A549 (cell line): ENCODE results near the gene PRKAG2. TPM values are rescaled to one million over a fixed set of nuclear protein-coding genes. Genes with fewer than 3 reads are reported as not detected.

Experiments used
- ATAC-seq, 2 experiments: fragments of 200-7000 bp in 1 of 2; fragments of >200 bp in 1 of 2; cut with Nextera tagmentation in 1 of 2; cut with Tn5 transposase in 1 of 2; 3 replicates each; pipeline versions ENCODE4 v1.8.0 to v1.9.1; 2018 to 2020; ENCODE audit warnings: mild to moderate bottlenecking in 1 of 2, moderate library complexity in 1 of 2
- CTCF ChIA-PET: fragments of 300-600 bp; sonication (Branson Sonifier 250); formaldehyde crosslinking; extraction: SDS; loops from one replicate; lab custom pipeline; 2021; ENCODE audit warnings: antibody characterized with exemption, inconsistent platforms; lab: Yijun Ruan, JAX
- POLR2A ChIA-PET: fragments of 350-600 bp; formaldehyde crosslinking; extraction: SDS; loops from one replicate; lab custom pipeline; 2021; ENCODE audit warnings: antibody characterized with exemption, inconsistent platforms; lab: Yijun Ruan, JAX
- DNase-seq, 2 experiments: peaks; one replicate each; pipeline versions ENCODE4 v3.0.0 to v3.0.0-alpha.2; 2011 to 2016; ENCODE audit warnings: low read depth in 1 of 2, low spot score in 1 of 2
- FAIRE-seq: peaks from 2 replicates; lab custom pipeline; 2011; peaks lifted over from hg19 to GRCh38; lab: Jason Lieb, UNC
- H3K27ac ChIP-seq, 2 experiments: fragments of >200 bp; sonication (Bioruptor Twin); formaldehyde crosslinking; 3 replicates each; pipeline ENCODE4 v1.5.1; 2016 to 2017
- H3K4me1 ChIP-seq: fragments of >200 bp; sonication (Bioruptor Twin); formaldehyde crosslinking; 3 replicates; pipeline ENCODE4 v1.6.1; 2016
- H3K4me2 ChIP-seq: fragments of >200 bp; sonication (Bioruptor Twin); formaldehyde crosslinking; 3 replicates; pipeline ENCODE4 v1.6.1; 2016
- H3K4me3 ChIP-seq: fragments of >200 bp; sonication (Bioruptor Twin); formaldehyde crosslinking; 3 replicates; pipeline ENCODE4 v1.5.1; 2016
- H3K9me3 ChIP-seq: fragments of >200 bp; sonication (Bioruptor Twin); formaldehyde crosslinking; 3 replicates; pipeline ENCODE4 v1.6.1; 2016
- CBX2 ChIP-seq: fragments of 200-600 bp; sonication (generic); IDR thresholded peaks from 2 replicates; pipeline ENCODE4 v1.6.1; 2016; ENCODE audit warnings: low read depth, mild to moderate bottlenecking, borderline replicate concordance
- CEBPB ChIP-seq, 2 experiments: fragments of >200 bp in 1 of 2; sonication (Bioruptor Twin) in 1 of 2; formaldehyde crosslinking in 1 of 2; IDR thresholded peaks; 2 replicates each; pipeline ENCODE4 v1.6.1; 2012 to 2016
- CHD4 ChIP-seq: fragments of 200-600 bp; sonication (generic); IDR thresholded peaks from 2 replicates; pipeline ENCODE4 v1.6.1; 2016; ENCODE audit warnings: antibody characterized with exemption, mild to moderate bottlenecking, borderline replicate concordance
- EHMT2 ChIP-seq: fragments of 200-600 bp; sonication (generic); IDR thresholded peaks from 2 replicates; pipeline ENCODE4 v1.6.1; 2016; ENCODE audit warnings: antibody characterized with exemption, low read depth, mild to moderate bottlenecking, moderate library complexity
- ELK1 ChIP-seq: fragments of 150-350 bp; IDR thresholded peaks from 2 replicates; pipeline ENCODE4 v1.6.1; 2014; ENCODE audit warnings: low read depth, mild to moderate bottlenecking, low read length
- ESRRA ChIP-seq: fragments of 150-350 bp; IDR thresholded peaks from 2 replicates; pipeline ENCODE4 v1.6.1; 2014; ENCODE audit warnings: mild to moderate bottlenecking, low read length, borderline replicate concordance
- GATA3 ChIP-seq: IDR thresholded peaks from 2 replicates; pipeline ENCODE4 v1.6.1; 2012; ENCODE audit warnings: borderline replicate concordance
- HES2 ChIP-seq: fragments of >200 bp; sonication (Bioruptor Twin); formaldehyde crosslinking; IDR thresholded peaks from 2 replicates; pipeline ENCODE4 v1.6.1; 2016
- HMGXB4 ChIP-seq: fragments of 250-450 bp; sonication (Bioruptor Pico); IDR thresholded peaks from 2 replicates; pipeline ENCODE4 v1.5.0; 2021; ENCODE audit warnings: mild to moderate bottlenecking, moderate library complexity, borderline replicate concordance
- JUNB ChIP-seq: fragments of >200 bp; sonication (Bioruptor Twin); formaldehyde crosslinking; IDR thresholded peaks from 2 replicates; pipeline ENCODE4 v1.6.1; 2016
- KDM5A ChIP-seq: fragments of 200-600 bp; sonication (generic); IDR thresholded peaks from 2 replicates; pipeline ENCODE4 v1.6.1; 2016; ENCODE audit warnings: antibody characterized with exemption, mild to moderate bottlenecking
- MAX ChIP-seq: IDR thresholded peaks from 2 replicates; pipeline ENCODE4 v1.6.1; 2012
- NFE2L2 ChIP-seq: fragments of 150-350 bp; conservative IDR thresholded peaks from 2 replicates; pipeline ENCODE4 v1.6.1; 2014; ENCODE audit warnings: low read length
- PHF8 ChIP-seq: fragments of 200-600 bp; sonication (generic); IDR thresholded peaks from 2 replicates; pipeline ENCODE4 v1.6.1; 2016; ENCODE audit warnings: low read depth, mild to moderate bottlenecking, antibody characterized with exemption, moderate library complexity, borderline replicate concordance
- POLR2A ChIP-seq: IDR thresholded peaks from 2 replicates; pipeline ENCODE4 v1.6.1; 2012; ENCODE audit warnings: mild to moderate bottlenecking, low read length
- POLR2AphosphoS2 ChIP-seq: conservative IDR thresholded peaks from 2 replicates; pipeline ENCODE4 v1.6.1; 2012; ENCODE audit warnings: low read length, improper control_type of control experiment, inconsistent platforms
- SMC3 ChIP-seq: fragments of >200 bp; sonication (Bioruptor Twin); formaldehyde crosslinking; IDR thresholded peaks from 3 replicates; pipeline ENCODE4 v1.6.1; 2018; ENCODE audit warnings: inconsistent platforms
- WGBS: methylation state at CpG from one replicate; pipeline ENCODE4 v1.1.6; 2017; ENCODE audit errors: missing lambda C conversion rate; 5-methylcytosine and 5-hydroxymethylcytosine counted together
- polyA plus RNA-seq, 4 experiments: library from polyadenylated mRNA; depleted of rRNA in 3 of 4; stranded (reverse); fragments of >200 nt; fragmentation: RNase III in 1 of 4; extraction: RNeasy Plus Mini Kit Qiagen cat#74134 plus additional on column Dnase treatment in 1 of 4; gene quantifications; 2 replicates in 3 of 4; 3 replicates in 1 of 4; pipeline ENCODE4 v1.2.3, GENCODE V29; 2011 to 2017

PRKAG2 gene
- polyA plus RNA-seq, 2 of the 4 experiments (the other 2 are of a cell fraction) = 26.5 to 31.7 TPM

- TF ChIP-seq CEBPB (IDR thresholded peaks at IDR 0.05) (peak in 1 of 2 experiments; percentile 32; a peak in 1 of 4 replicates), MAX (peak; percentile 45; the same call in 1 of the 2 replicates), ELK1 (no peak), PHF8 (no peak)
These were observed 277.3 kb downstream of the PRKAG2 start (continued) for GRCh38 chr7:151599401-151600227.

- ATAC-seq (peak in 1 of 2 experiments; percentile 17; a peak in 2 of 6 replicates), FAIRE-seq (no peak), DNase-seq (no peak)
- Histone ChIP-seq H3K4me1 (peaks cover 62% of the 10 kb centered on the region), H3K27ac (peak overlapping the region; percentile 67 to 79; a peak in 4 of 6 replicates), H3K9me3 (no peaks in the 10 kb centered on the region), H3K4me3 (no peak overlapping the region), H3K4me2 (peak overlapping the region; percentile 11; the same call in 2 of the 3 replicates)
- 80% methylated on average over 7 of the region's 7 CpGs for whole genome bisulfite sequencing
- CTCF ChIA-PET = interaction anchor here (1.2 to 2.7 kb wide), 3 partner anchors 31 to 162 kb away, joined by 3 to 9 read pairs (median 3); no protein-coding TSS in a partner anchor
- TF ChIP-seq HES2 = no peak
- no peak for TF ChIP-seq POLR2AphosphoS2
- TF ChIP-seq CBX2 = no peak
- TF ChIP-seq EHMT2 = no peak
- no peak for TF ChIP-seq KDM5A
- no peak for TF ChIP-seq JUNB
- TF ChIP-seq POLR2A = no peak
- TF ChIP-seq HMGXB4 (CRISPR knock-in tag) = no peak
- no peak for TF ChIP-seq CHD4
- no peak for TF ChIP-seq MAX
- no peak for TF ChIP-seq ESRRA
- TF ChIP-seq GATA3 = no peak
- no peak for TF ChIP-seq ELK1
- no peak for TF ChIP-seq SMC3
- TF ChIP-seq NFE2L2 = no peak
- POLR2A ChIA-PET = no interaction called here
These were observed 279.1 kb downstream of the PRKAG2 start for GRCh38 chr7:151597541-151598444.
